IMR-90 (cell line): ENCODE results near the gene GALR1.

Experiments used
- CEBPB ChIP-seq: IDR thresholded peaks from 2 replicates; pipeline ENCODE4 v1.6.1; 2012; ENCODE audit warnings: low read depth, low read length, improper control_type of control experiment
- CTCF ChIP-seq: conservative IDR thresholded peaks from 2 replicates; pipeline ENCODE4 v1.5.1; 2012; ENCODE audit warnings: mild to moderate bottlenecking, low read depth, low read length, improper control_type of control experiment
- ELK1 ChIP-seq: fragments of 150-350 bp; IDR thresholded peaks from 2 replicates; pipeline ENCODE4 v1.6.1; 2016; ENCODE audit warnings: low read depth, mild to moderate bottlenecking, low read length, moderate library complexity, borderline replicate concordance
- FOS ChIP-seq: fragments of 150-350 bp; IDR thresholded peaks from 2 replicates; pipeline ENCODE4 v1.6.1; 2016; ENCODE audit warnings: low read depth, low read length
- MAFK ChIP-seq: IDR thresholded peaks from 2 replicates; pipeline ENCODE4 v1.6.1; 2012; ENCODE audit warnings: low read depth, low read length, improper control_type of control experiment
- MXI1 ChIP-seq: IDR thresholded peaks from 2 replicates; pipeline ENCODE4 v1.6.1; 2012; ENCODE audit warnings: low read depth, mild to moderate bottlenecking, low read length, moderate library complexity, borderline replicate concordance
- POLR2A ChIP-seq: IDR thresholded peaks from 2 replicates; pipeline ENCODE4 v1.6.1; 2012; ENCODE audit warnings: mild to moderate bottlenecking, low read depth, low read length
- RAD21 ChIP-seq: IDR thresholded peaks from 2 replicates; pipeline ENCODE4 v1.6.1; 2012; ENCODE audit warnings: low read length, improper control_type of control experiment
- RCOR1 ChIP-seq: IDR thresholded peaks from 2 replicates; pipeline ENCODE4 v1.6.1; 2012; ENCODE audit warnings: mild to moderate bottlenecking, low read length, improper control_type of control experiment; ENCODE audit not compliant: insufficient replicate concordance
- RFX5 ChIP-seq: IDR thresholded peaks from 2 replicates; pipeline ENCODE4 v1.8.0; 2012; ENCODE audit warnings: low read depth, mild to moderate bottlenecking, low read length, moderate library complexity
- SMC3 ChIP-seq: fragments of 150-350 bp; IDR thresholded peaks from 2 replicates; pipeline ENCODE4 v1.6.1; 2016; ENCODE audit warnings: low read depth, mild to moderate bottlenecking, antibody characterized with exemption, low read length, moderate library complexity
- USF2 ChIP-seq: fragments of 150-350 bp; IDR thresholded peaks from 2 replicates; pipeline ENCODE4 v1.6.1; 2017; ENCODE audit warnings: mild to moderate bottlenecking, antibody characterized with exemption, low read length, low read depth

GRCh38 chr18:77314511-77314910 is 64.9 kb downstream of the GALR1 start:
- TF ChIP-seq CTCF = no peak
- TF ChIP-seq USF2 = no peak
- TF ChIP-seq RAD21 = no peak
- TF ChIP-seq POLR2A = no peak
- TF ChIP-seq CEBPB = no peak
- no peak for TF ChIP-seq FOS
- no peak for TF ChIP-seq ELK1
- no peak for TF ChIP-seq MAFK
- no peak for TF ChIP-seq SMC3
- TF ChIP-seq RCOR1 = no peak
- TF ChIP-seq RFX5 = no peak
- TF ChIP-seq MXI1 = no peak
